Measurements from ENCODE around the gene MAST4. TPM values are rescaled to one million over a fixed set of nuclear protein-coding genes. Genes with fewer than 3 reads are reported as not detected.

The MAST4 gene
- polyA plus RNA-seq, 2 of the 4 experiments (the other 2 are of a cell fraction), result 1.2 to 5.8 TPM

DNA sequence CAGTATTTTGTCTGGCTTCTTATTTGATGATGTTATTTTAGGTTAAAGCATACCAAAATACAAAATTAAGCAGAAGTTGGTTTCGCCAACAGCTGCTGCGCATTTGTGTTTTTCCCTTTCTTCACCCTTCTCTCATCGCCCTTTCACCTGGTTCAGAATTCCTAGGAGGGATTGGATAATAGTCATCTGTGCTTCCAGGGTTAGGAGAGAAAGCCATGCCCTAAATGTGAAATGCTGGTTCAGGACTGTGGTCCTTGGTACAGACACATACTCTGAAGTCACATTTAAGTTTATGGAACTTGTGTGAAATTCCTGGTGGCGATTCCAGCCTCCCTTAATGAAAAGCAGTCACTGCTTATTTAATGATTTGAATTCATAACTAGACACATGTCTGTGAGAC lies 7.7 kb downstream of the MAST4 start:
- no peak for DNase-seq (ENCODE audit: low read depth in 1 of 2, low spot score in 1 of 2)
- Histone ChIP-seq H3K4me2 (no peak overlapping the region), H3K9me3 (no peaks in the 10 kb centered on the region), H3K4me3 (no peak overlapping the region), H3K4me1 (no peaks in the 10 kb centered on the region), H3K27ac (no peak overlapping the region)
- ChIA-PET CTCF (no interaction called here), POLR2A (no interaction called here)
- WGBS (ENCODE audit: missing lambda C conversion rate), result 34% methylated on average over 4 of the region's 4 CpGs
- no peak for ATAC-seq
- TF ChIP-seq EHMT2 (IDR thresholded peaks at IDR 0.05; ENCODE audit: low read depth), result no peak
- no peak for TF ChIP-seq TFCP2L1 (CRISPR knock-in tag; IDR thresholded peaks at IDR 0.05)
- TF ChIP-seq, protein P1, sequence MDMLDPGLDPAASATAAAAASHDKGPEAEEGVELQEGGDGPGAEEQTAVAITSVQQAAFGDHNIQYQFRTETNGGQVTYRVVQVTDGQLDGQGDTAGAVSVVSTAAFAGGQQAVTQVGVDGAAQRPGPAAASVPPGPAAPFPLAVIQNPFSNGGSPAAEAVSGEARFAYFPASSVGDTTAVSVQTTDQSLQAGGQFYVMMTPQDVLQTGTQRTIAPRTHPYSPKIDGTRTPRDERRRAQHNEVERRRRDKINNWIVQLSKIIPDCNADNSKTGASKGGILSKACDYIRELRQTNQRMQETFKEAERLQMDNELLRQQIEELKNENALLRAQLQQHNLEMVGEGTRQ (IDR thresholded peaks at IDR 0.05), result no peak
- TF ChIP-seq BHLHE40 (IDR thresholded peaks at IDR 0.05; ENCODE audit: low read depth, low read length), result no peak
- TF ChIP-seq POLR2AphosphoS2 (conservative IDR thresholded peaks at IDR 0.05; ENCODE audit: low read length), result no peak
- TF ChIP-seq NFE2L2 (conservative IDR thresholded peaks at IDR 0.05; ENCODE audit: low read length), result no peak
- TF ChIP-seq FOSB (CRISPR knock-in tag; IDR thresholded peaks at IDR 0.05), result no peak
- no peak for TF ChIP-seq SREBF2 (IDR thresholded peaks at IDR 0.05)
- TF ChIP-seq CTCF (IDR thresholded peaks at IDR 0.05), result no peak
- no peak for TF ChIP-seq ZNF302 (CRISPR knock-in tag; IDR thresholded peaks at IDR 0.05)
- TF ChIP-seq HEYL (CRISPR knock-in tag; IDR thresholded peaks at IDR 0.05), result no peak
- no peak for TF ChIP-seq RFX5 (IDR thresholded peaks at IDR 0.05)
- TF ChIP-seq CEBPB (IDR thresholded peaks at IDR 0.05), result no peak
- no peak for TF ChIP-seq NPAS2 (CRISPR knock-in tag; IDR thresholded peaks at IDR 0.05; ENCODE audit: borderline replicate concordance)
- TF ChIP-seq GATA3 (IDR thresholded peaks at IDR 0.05; ENCODE audit: borderline replicate concordance), result no peak
- no peak for TF ChIP-seq CHD2 (IDR thresholded peaks at IDR 0.05; ENCODE audit: low read length, partially characterized antibody)
- no peak for FAIRE-seq

DNA sequence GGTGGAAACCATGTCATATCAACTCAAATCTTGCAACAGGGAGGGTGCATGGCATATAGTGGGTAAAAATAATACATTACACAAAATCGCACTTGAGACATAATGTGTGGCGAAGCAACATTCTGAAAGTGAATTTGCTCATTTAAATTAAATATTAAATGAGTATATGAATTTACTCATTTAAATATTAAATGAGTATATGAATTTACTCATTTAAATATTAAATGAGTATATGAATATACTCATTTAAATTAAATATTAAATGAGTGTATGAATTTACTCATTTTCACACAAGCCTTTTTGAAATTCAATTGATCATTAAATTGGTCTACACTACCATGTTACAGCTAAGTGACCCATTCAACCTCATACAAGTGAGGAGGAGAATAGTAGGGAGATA lies 10.5 kb downstream of the MAST4 start:
- FAIRE-seq, result no peak
- TF ChIP-seq FOSB (CRISPR knock-in tag; IDR thresholded peaks at IDR 0.05) (no peak), ZFP36 (IDR thresholded peaks at IDR 0.05; ENCODE audit: borderline replicate concordance, partially characterized antibody) (no peak), ESRRA (IDR thresholded peaks at IDR 0.05; ENCODE audit: borderline replicate concordance, low read length) (no peak)

DNA sequence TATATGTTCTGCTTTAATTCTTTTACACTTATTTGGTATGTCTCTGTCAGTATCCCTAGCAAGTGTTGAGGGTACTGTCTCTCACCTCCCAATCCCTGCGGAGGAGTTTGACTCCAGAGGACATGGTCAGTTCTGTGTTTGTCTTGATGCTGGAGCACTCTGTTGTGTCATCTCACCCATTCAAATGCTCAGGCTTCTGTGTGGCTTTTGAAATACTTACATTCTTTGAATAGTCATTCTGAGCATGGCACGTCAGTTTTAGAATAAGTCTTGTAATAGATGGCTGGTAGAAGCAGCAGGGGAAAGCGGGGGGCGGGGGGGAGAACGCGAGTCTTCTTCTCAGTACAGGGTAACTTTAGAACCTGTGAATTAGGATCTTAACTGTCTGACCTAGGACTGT lies 12.3 kb downstream of the MAST4 start:
- no peak overlapping the region for H3K4me2 ChIP-seq
- no peaks in the 10 kb centered on the region for H3K4me1 ChIP-seq
- WGBS (ENCODE audit: missing lambda C conversion rate), result 25% methylated on average over 6 of the region's 6 CpGs
- FAIRE-seq (no peak), DNase-seq (ENCODE audit: low read depth in 1 of 2, low spot score in 1 of 2) (no peak), ATAC-seq (no peak)
- no peak overlapping the region for H3K4me3 ChIP-seq
- TF ChIP-seq, protein P2, sequence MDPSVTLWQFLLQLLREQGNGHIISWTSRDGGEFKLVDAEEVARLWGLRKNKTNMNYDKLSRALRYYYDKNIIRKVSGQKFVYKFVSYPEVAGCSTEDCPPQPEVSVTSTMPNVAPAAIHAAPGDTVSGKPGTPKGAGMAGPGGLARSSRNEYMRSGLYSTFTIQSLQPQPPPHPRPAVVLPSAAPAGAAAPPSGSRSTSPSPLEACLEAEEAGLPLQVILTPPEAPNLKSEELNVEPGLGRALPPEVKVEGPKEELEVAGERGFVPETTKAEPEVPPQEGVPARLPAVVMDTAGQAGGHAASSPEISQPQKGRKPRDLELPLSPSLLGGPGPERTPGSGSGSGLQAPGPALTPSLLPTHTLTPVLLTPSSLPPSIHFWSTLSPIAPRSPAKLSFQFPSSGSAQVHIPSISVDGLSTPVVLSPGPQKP (IDR thresholded peaks at IDR 0.05; ENCODE audit: low read depth, low read length), result no peak
- TF ChIP-seq ZSCAN20 (CRISPR knock-in tag; IDR thresholded peaks at IDR 0.05), result no peak
- CTCF ChIA-PET, result no interaction called here
- H3K9me3 ChIP-seq, result no peaks in the 10 kb centered on the region
- no peak overlapping the region for H3K27ac ChIP-seq
- POLR2A ChIA-PET, result no interaction called here

More for the DNA sequence above, 10.5 kb downstream of the MAST4 start:
- WGBS (ENCODE audit: missing lambda C conversion rate), result 55% methylated on average over 2 of the region's 2 CpGs
- no peak overlapping the region for H3K27ac ChIP-seq
- DNase-seq (ENCODE audit: low read depth in 1 of 2, low spot score in 1 of 2) (no peak), ATAC-seq (no peak)
- no peak overlapping the region for H3K4me2 ChIP-seq
- H3K4me3 ChIP-seq, result no peak overlapping the region
- CTCF ChIA-PET, result no interaction called here
- no peaks in the 10 kb centered on the region for H3K9me3 ChIP-seq
- H3K4me1 ChIP-seq, result no peaks in the 10 kb centered on the region
- POLR2A ChIA-PET, result no interaction called here

Measured in A549 (cell line).